ENCODE data around the gene DCUN1D2. TPM values are rescaled to one million over a fixed set of nuclear protein-coding genes. Genes with fewer than 3 reads are reported as not detected.

Gene DCUN1D2
- total RNA-seq, 4 donors from 2014 or later: 45.1 to 63.6 (median 56.0) TPM

DNA sequence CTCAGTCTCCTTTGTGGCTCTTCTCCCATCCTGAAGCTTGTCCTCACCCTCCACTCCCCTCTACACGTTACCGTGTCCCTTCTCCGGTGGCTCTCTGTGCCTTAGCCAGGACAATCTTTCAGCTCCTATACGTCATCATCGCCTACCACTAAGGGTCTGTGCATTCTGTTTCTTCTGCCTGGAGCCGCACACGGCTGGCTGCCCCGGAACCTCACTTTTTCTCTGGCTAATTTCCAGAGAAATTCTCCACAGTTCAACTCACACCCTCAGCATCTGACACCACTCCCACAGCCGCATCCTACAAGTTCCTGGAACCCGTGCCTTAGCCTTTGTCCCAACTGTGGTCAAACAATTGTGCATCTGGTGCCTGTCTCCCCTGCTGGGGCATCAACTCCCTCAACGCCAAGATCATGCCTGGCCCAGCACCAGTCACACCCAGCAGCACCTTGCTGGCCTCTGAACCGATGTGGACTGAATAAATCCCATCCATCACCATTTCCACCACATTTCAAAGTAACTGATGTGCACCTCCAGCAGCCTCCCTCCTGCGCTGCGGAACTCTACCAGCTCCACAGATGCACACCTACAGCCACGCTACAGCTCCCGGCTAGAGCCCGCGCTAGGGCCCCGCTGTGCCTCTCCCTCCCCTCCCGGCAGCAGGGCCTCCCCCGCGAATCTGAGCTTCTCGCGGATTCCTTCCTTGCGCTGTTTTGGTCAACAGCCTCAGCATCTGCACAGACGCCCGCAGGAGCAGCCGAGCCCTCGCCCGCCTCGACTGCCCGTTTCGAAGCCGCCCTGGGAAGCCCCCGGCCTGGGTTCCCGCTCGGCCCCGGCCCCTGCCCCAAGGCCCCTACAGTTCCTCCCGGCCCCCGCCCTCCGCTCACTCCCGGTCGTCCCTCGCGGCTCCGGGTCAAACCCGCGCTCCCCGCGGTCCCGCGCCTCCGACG, 689 bp downstream of the DCUN1D2 start:
- peak overlapping the region; percentile 89 to 94 (median 92) for H3K27ac ChIP-seq
- H3K4me1 ChIP-seq: peaks cover 66 to 80% of the 10 kb centered on the region in 2 donors
- DNase-seq (no peak), ATAC-seq (peak; percentile 25 to 34)
- no peaks in the 10 kb centered on the region for H3K36me3 ChIP-seq
- H3K9me3 ChIP-seq: no peaks in the 10 kb centered on the region
- intact Hi-C loops (cut with DNase I; ENCODE audit: low total_unique reads): loop anchor here (2.0 kb wide), 4 partner anchors 37 to 279 kb away; partner anchors contain the start of genes ADPRHL1 and LAMP1
- TF ChIP-seq CTCF (IDR thresholded peaks at IDR 0.05 in 4 of 5, conservative IDR thresholded peaks at IDR 0.05 in 1 of 5): no peak
- no peak for TF ChIP-seq POLR2A (IDR thresholded peaks at IDR 0.05)
- in situ Hi-C loops (cut with MboI; ENCODE audit: low sequenced_read_pairs in 4 of 4): no loop called here
- peak overlapping the region; percentile 67 to 91 (median 84) for H3K4me3 ChIP-seq
- no peaks in the 10 kb centered on the region for H3K27me3 ChIP-seq

DNA sequence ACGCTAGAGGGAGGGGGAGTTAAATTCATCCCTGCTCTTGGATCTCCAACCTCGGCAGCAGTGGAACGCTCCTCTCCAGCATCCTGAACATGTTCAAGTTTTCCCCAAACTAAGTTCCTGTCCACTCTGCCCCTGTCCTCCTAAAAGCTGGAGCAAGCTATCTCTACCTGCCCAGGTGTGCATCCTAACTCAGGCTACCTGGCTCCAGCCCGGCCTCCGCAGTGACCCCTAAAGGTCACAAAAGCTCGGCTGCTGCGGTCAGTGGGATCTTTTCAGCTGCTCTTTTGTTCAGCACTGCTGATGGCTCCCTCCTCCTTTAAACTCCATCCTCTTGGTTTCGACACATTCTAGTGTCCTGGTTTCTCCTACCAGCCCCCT, 1.4 kb downstream of the DCUN1D2 start:
- in situ Hi-C loops (cut with MboI; ENCODE audit: low sequenced_read_pairs in 4 of 4): no loop called here
- Histone ChIP-seq H3K4me3 (peak overlapping the region; percentile 67 to 91 (median 84)), H3K4me1 (peaks cover 73 to 85% of the 10 kb centered on the region in 2 donors), H3K36me3 (no peaks in the 10 kb centered on the region), H3K27ac (peak overlapping the region; percentile 89 to 94 (median 92)), H3K27me3 (no peaks in the 10 kb centered on the region), H3K9me3 (no peaks in the 10 kb centered on the region)
- ATAC-seq (no peak), DNase-seq (no peak)
- intact Hi-C loops (cut with DNase I; ENCODE audit: low total_unique reads): no loop called here
- no peak for TF ChIP-seq CTCF (IDR thresholded peaks at IDR 0.05 in 4 of 5, conservative IDR thresholded peaks at IDR 0.05 in 1 of 5)
- no peak for TF ChIP-seq POLR2A (IDR thresholded peaks at IDR 0.05)

DNA sequence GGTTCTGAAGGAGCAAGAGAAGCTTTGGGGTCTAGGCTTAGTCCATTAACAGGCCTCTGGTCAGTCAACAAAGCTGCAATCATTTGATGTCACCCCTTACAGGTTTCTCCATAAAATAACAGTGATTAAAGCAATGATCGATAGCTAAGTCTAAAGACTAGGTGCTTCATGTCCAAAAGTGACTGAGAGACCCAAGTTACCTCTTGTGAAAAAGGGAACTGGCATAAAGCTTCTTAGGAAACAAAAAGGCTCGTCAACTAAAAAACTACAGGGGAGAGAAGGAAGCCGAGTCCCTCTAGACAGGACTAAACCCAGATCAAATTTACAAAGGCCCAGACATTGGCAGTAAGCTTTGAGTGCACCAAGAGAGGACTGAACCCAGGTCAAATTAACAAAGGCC, 2.2 kb downstream of the DCUN1D2 start:
- Histone ChIP-seq H3K4me1 (peaks cover 76 to 85% of the 10 kb centered on the region in 2 donors), H3K27ac (peak overlapping the region; percentile 89 to 94 (median 92)), H3K9me3 (no peaks in the 10 kb centered on the region), H3K27me3 (no peaks in the 10 kb centered on the region), H3K36me3 (no peaks in the 10 kb centered on the region), H3K4me3 (no peak overlapping the region)
- DNase-seq (no peak), ATAC-seq (no peak)
- intact Hi-C loops (cut with DNase I; ENCODE audit: low total_unique reads) (no loop called here), in situ Hi-C loops (cut with MboI; ENCODE audit: low sequenced_read_pairs in 4 of 4) (no loop called here)
- TF ChIP-seq POLR2A (IDR thresholded peaks at IDR 0.05): no peak
- TF ChIP-seq CTCF (IDR thresholded peaks at IDR 0.05 in 4 of 5, conservative IDR thresholded peaks at IDR 0.05 in 1 of 5): no peak

GRCh38 chr13:113486698-113487097, 3.8 kb downstream of the DCUN1D2 start:
- no peak for ATAC-seq
- H3K4me1 ChIP-seq: peaks cover 77 to 81% of the 10 kb centered on the region in 2 donors
- no peaks in the 10 kb centered on the region for H3K27me3 ChIP-seq
- in situ Hi-C loops (cut with MboI; ENCODE audit: low sequenced_read_pairs in 4 of 4) (no loop called here), intact Hi-C loops (cut with DNase I; ENCODE audit: low total_unique reads) (no loop called here)
- no peaks in the 10 kb centered on the region for H3K36me3 ChIP-seq
- TF ChIP-seq CTCF (IDR thresholded peaks at IDR 0.05 in 4 of 5, conservative IDR thresholded peaks at IDR 0.05 in 1 of 5): no peak
- no peak for TF ChIP-seq POLR2A (IDR thresholded peaks at IDR 0.05)
- H3K4me3 ChIP-seq: no peak overlapping the region
- DNase-seq: no peak
- no peaks in the 10 kb centered on the region for H3K9me3 ChIP-seq
- peak overlapping the region; percentile 89 to 94 (median 92) for H3K27ac ChIP-seq
